GM21381 (cell line): ENCODE results near the gene NKTR.

Source experiments
- ATAC-seq: cut with Tn5 transposase; IDR thresholded peaks from one replicate; pipeline ENCODE4 v1.9.1; 2021; ENCODE audit warnings: mild to moderate bottlenecking, moderate library complexity; ENCODE audit not compliant: unreplicated experiment

Gene NKTR

GRCh38 chr3:42692667-42693529 is 92.4 kb downstream of the NKTR start:
- ATAC-seq = no peak

- no peak for ATAC-seq
Measured at GRCh38 chr3:42693530-42693930, 93.0 kb downstream of the NKTR start.

- ATAC-seq = no peak
Measured at GRCh38 chr3:42694366-42694765, 93.9 kb downstream of the NKTR start.

- ATAC-seq = no peak
Measured at GRCh38 chr3:42696356-42697288, 96.1 kb downstream of the NKTR start.

- no peak for ATAC-seq
Measured at GRCh38 chr3:42697289-42698051, 97.0 kb downstream of the NKTR start.
